ENCODE measurements around the gene RXYLT1.
A peak's percentile ranks its signal among the peaks of the same experiment; 100 is the strongest.

Gene RXYLT1

DNA sequence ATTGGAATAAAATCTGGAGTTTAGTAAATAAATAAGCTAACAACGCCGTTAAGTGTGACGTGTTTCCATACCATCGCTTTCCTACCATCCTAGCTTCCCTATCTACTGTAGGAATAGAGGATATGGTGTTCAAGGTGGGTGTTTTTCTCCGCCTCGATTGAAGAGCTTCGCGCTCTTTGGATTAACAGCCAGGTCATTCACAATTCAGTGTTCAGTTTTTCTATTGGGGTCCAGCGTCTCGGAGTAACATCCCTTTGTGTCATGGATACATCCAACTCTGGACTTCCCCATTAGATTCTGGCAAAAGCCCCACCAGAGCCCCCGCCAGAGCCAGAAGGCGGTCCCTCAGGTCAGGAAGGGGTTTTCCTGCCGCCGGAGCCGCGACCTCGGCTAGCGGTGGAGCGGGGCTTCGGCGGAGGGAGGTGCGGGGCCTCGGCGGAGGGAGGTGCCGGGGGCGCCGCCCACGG is 63.6 kb downstream of the RXYLT1 start:
- peak in 1 of 2 donors; percentile 28 for DNase-seq (ENCODE audit: low read depth in 2 of 2)

DNA sequence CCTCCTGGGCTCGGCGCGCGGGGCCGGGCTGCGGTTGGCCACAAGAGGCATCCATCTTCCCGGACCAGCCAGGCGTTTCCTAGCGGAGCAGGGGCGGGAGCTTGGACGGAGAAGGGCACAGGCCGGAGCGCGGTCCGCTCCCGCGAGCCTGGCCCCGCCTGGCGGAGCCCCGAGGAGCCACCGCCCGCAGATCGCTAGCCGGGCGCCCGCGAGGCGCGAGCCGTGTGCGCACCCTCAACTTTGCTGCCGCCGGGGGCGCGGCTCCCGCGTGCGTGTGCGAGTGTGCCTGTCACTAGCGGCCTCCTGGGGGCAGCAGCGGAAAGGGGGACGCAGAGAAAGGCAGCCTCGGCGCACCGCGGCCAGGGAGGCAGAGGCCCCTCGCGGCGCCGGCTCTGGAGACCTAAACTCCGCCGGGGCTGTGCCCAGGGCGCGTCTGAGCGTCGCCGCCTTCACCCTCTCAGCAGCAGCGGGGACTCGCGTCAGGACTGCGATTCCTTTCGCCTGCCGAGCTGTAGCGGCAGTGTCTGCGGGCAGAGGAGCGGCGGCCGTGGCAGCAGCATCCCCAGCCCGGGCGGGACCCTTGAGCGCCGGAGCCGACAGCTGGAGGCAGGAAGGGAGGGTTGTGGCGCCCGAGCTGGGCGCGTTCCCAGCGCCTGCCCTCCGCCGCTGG is 64.1 kb downstream of the RXYLT1 start:
- DNase-seq (ENCODE audit: low read depth in 2 of 2): peak; percentile 71 to 75

DNA sequence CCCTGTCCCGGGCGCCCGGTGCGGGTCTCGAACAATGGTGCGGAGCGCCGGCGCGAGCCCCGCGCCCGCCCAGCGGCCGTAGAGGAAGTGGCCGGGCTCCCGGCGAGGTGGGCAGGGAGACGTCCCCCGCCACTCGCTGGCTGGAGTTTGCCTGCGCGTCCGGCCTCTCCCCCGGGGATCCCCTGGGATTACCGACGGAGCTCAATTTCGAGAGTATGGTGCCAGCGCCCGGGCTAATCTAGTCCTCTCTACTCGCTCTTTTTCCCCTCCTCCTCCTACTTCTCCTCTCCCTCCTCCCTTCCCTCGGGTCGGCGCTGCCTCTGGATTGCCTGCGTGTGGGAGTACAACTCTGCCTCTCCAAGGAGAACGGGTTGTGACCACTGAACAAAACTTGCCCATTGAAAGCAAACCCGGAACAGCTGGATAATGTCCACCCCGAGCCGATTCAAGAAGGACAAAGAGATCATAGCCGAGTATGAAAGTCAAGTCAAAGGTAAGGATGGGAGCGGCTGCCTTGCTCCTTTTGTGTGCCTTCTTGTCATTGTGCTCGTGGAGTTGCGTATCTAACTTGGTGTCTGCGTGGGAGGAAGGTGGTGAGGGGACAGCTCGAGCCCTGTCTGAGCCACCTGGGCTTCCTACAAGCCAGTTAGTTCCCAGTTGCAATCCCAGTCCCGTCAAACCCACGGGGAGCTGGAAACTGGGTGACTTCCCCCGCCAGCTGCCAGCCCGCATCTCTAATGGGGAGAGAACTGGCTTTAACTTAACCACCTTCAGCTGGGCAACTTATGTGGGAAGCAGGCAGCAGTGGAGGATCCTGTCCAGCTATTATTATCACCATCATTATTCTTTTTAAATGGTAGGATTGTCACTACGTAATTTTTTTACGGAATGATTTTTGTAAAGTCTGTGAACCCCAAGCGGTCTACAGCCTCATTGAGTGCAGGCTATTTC is 65.0 kb downstream of the RXYLT1 start, which contains the start of gene SRGAP1:
Gene SRGAP1 (plus strand): TSS at position 310 of the 951 bp plus-strand sequence. CDS start 117 bp downstream, at position 427.
- no peak for DNase-seq (ENCODE audit: low read depth in 2 of 2)

DNA sequence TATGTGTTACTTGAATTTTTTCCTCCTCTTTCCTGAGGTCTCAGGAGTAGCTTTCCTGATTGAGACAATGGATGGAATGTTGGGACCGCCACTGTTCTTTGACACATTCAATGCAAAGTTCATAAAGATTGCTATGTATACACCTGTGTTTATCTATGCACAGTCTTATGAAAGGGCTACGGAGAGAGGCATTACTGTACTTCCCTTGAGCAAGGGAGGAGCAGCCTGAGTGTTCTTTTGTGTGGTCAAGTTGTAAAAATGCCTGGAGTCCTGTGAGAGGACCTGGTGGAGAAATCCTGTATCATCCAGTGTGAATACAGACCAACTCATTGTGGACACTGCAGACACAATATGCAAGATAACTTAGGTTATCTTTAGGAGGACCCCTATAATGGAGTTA is 66.0 kb downstream of the RXYLT1 start:
- DNase-seq (ENCODE audit: low read depth in 2 of 2): no peak

DNA sequence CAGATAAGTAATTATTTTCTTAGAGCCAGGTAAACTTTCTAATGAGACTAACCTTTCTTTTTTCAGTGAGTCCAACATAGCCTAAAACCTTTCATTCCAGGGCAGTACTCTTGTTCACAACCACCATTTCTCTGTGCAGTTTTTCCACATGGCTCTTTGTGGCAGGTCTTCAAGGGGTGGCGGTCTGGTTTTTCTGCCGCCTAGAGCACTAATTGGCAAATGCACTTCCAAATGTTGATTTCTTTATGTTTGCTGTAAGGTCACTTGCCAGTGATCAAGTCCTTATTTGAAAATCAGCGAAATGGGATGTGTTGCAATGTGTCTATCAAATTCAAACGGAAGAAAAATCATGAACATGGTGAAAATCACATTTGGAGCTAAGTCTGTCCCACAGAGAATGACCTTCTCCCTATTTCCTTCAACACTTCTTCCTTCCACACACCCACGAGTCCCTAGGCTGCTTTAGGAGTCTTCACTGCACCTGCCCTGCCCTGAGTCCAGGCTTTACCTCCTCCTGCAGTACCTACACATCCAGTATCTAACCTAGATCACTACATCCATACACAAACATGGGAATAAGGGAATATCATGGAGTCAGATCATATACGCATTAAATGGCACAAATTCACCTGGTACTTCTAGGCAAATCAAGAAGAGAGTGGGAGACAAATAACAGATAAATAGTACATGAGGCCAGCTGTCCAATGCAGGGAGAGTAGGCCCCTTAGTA is 66.7 kb downstream of the RXYLT1 start:
- DNase-seq (ENCODE audit: low read depth in 2 of 2): no peak

DNA sequence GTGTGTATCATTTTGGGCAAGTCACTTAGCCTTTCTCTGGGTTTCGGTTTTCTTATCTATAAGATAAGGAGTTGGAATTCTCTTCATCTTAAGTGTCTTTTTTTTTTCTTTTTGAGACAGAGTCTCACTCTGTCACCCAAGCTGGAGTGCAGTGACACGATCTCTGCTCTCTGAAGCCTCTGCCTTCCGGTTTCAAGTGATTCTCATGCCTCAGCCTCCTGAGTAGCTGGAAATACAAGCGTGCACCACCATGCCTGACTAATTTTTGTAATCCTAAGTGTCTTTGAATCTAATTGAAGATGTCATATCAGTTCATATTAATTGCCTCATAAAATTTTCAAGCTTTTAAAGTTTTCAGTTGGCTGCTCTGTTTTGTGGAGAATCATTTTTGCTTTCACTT is 68.7 kb downstream of the RXYLT1 start:
- no peak for DNase-seq (ENCODE audit: low read depth in 2 of 2)

DNA sequence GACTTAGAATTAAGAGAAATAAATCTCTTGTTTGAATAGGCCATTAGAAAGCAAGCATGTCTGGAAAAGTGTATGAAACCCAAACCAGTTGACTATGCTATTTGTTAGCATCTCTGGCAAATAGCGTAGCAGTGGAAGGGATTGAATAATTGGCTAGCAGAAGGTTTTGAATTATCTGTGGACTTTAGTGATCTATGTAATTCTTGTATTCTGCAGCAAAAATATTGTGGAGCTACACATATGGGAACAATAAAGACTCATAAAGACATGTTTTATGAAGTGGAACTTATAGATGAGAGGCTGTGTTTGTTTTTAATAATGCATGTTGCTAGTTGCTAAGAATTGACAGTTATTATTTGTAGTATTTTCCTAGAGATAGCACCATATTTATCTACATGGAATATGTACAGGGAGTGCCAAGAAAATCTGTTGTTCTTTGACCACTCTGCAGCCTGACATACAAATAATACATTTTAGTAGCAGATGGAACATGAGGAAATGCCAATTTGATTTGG is 69.5 kb downstream of the RXYLT1 start:
- no peak for DNase-seq (ENCODE audit: low read depth in 2 of 2)

DNA sequence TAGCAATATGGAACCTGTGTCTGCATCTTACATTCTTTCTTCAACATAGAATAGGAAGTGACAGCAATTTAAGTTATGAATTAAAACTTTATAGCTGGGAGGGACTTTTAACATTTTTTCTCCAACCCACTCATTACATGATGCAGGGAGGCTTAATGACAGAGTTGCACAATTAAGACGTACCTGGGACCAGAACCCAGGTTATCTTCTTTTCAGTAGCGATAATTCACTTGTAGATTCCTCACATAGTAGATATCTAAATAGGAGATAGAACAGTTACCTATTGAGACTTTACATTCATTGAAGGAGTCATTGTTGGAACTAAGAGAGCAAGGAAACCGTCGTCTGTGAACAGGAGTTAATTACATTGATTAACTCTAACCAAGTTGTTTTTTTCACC is 69.9 kb downstream of the RXYLT1 start:
- DNase-seq (ENCODE audit: low read depth in 2 of 2): no peak

DNA sequence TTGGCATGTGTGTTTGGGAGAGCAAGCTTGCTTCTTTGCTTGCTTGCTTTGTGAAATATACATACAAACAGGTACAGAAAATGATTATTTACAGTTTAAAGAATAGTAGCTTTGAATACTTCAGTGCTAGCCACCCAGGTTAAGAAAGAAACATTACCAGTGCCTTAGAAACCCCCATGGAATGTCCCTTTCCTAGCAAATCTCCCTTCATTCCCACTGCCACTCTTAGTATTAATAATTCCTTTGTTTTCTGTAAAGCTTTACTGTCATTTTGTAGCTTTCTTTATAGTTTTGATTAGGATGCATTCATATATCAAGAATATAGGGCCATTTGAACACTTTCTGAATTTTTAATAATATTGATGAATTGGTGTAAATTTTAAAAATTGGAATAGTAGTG is 74.3 kb downstream of the RXYLT1 start:
- no peak for DNase-seq (ENCODE audit: low read depth in 2 of 2)

DNA sequence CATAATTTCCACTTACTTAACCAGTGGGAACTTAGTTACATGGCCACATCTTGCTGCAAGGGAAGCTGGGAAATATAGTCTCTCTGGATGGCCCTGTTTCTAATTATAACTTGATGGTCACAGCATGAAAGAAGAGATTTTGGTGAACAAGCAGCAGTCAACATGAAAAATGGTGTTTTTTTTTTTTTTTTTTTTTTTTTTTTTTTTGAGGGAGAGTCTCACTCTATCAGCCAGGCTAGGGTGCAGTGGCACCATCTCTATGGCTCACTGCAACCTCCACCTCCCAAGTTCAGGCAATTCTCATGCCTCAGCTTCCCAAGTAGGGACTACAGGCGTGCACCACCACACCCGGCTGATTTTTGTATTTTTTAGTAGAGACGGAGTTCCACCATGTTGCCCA is 75.6 kb downstream of the RXYLT1 start:
- no peak for DNase-seq (ENCODE audit: low read depth in 2 of 2)

DNA sequence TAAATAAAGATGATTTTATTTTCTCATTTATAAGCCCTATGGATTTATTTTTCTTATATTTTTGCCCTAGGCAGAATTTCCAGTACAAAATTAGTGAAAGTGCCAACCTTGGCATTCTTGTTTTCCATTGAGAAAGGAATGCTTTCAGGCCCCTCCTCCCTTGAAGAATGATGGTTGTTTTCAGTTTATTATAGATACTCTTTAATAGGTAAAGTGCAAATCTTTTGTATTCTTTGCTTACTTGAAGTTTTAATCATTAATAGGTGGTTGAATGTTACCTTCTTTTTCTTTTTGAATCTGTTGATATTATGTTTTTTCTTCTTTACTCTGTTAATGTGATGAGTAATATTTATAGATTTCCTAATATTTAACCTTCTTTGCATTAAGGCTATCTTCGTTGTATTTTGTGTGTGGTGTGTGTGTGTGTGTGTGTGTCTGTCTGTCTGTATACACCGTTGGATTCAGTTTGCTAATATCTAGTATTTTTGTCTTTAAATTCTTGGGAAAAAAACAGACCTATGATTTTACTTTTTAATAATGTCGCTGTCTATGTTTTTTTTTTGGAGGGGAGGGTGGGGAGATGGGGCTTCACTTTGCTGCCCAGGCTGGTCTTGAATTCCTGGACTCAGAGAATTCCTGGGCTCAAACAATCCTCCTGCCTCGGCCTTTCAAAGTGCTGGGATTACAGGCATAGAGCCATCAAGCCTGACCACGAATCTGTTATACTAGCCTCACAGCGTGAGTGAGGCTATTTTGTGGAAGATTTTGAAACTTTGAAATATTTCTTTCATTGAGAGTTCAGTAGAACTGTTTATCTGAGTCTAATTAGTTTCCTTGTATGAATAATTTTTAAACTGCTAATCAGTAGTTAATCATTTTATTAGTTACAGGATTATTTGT is 78.3 kb downstream of the RXYLT1 start:
- DNase-seq (ENCODE audit: low read depth in 2 of 2): no peak

Measured in stimulated activated CD8-positive, alpha-beta memory T cell treated with anti-CD3 and anti-CD28 coated beads, Interleukin-2, amount 100 ng/mL, for 48 hours (primary cell).